HG03439 (cell line): ENCODE results near the gene SLC29A4.
"Not testable (repeated sequence)": the region's sequence is repeated elsewhere in the genome, so short reads cannot be mapped to it uniquely, and the experiment has no call there.

Experiments used
- ATAC-seq: cut with Tn5 transposase; IDR thresholded peaks from one replicate; pipeline ENCODE4 v1.9.1; 2021; ENCODE audit warnings: mild to moderate bottlenecking, moderate library complexity; ENCODE audit not compliant: unreplicated experiment

SLC29A4 gene

DNA sequence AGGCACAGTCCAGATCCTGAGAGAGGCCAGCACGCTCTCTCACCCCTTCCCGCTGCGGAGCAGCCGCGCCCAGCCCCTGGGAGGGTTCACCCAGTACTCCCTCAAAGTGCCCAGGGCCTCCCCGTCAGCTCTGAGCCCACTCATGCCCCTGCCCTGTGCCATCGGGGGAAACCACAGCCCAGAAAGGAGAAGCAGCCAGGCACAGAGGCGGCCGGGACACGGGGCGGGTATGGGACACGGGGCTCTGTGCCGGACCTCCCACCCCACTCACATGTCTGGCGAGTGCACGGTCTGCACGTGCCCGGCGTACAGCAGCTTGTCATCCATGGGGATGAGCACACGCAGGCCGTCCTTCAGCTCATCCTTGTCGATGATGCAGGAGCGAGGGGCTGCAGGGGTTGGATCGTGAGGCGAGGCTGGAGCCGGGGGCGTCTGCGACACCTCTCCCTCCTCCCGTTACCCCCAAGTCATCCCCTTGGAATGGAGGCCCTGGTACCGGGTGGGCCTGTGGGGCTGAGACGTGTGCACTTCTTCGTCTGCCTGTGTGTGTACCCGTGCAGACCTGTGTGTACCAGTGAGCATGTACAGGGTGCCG lies 38.2 kb downstream of the SLC29A4 start:
- no peak for ATAC-seq

DNA sequence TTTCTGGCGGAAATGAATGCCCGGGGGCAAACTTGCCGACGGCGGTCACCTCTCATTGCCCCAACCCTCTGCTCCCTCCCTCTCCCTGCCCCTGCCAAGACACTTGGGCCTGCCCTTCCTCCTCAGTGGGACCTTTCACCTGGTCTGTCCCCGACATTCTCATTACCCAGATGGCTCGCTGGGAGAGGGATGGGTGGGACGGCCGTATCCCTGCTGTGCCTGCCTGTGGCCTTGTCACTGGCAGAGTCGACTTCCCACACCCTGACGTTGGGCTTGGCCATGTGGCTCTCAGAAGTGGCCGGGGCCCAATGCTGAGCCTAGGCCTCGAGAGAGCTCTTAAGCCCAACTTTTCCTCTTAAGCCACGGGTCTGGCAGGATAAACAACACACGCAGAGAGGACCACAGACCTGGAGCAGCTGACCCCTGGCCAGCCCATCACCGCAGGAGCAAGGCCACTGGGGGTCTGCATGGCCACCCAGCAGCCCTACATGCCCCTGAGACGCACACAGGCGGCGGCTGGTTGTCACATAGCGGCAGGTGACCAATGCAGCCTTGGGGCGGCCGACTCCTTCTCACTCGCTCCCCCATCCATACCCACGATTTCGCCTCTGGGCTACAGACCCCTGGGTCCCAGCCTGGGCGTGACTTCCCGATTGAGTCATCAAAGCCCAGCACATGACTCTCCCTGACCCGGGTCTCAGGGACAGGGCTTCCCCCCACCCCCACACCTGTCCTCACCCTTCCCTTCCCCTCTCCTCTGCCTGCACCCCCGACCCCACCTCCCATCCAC lies 40.1 kb downstream of the SLC29A4 start:
- ATAC-seq = no peak

DNA sequence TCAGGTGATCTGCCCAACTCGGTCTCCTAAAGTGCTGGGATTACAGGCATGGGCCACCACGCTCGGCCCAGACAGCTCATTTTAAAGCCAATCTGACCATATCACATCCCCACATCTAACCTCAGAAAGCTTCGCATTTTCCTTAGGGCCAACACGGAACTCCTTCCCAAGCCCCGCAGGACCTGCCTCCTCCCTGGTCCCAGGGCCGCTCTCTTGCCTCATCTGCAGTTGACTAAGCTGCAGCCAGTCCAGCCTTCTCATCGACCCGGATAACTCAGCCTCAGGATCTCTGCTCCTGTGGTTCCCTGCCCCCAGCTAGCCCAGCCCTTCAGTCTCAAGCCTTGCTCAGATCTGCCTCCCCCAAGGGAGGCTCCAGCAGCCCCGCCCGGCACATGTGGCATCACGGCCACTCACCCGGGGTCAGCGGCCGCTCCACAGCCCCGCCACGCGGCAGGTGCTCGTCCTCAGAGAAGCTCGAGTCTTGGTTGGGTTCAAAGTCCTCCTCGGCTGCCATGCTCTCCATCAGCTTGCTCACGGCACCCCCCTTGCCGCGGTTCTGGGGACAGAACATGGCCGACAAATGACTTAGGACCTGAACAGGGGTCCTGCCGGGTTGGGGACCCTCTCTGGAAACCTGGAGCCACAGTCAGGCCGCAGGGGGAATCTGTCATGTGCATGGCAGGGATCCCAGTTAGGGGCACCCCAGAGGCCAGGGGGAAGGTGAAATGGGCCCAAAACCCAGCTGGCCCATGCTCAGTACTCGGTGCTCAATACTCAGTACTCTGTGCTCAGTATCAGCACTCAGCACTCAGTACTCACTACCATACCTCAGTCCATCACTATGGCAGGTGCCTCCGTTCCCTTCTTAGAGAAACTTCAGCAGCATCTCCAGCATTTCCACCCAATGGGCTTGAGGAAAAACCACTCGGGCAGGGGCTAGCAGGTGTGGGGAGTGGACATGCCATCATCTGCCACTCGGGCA lies 41.3 kb downstream of the SLC29A4 start:
- ATAC-seq = not testable (repeated sequence)

DNA sequence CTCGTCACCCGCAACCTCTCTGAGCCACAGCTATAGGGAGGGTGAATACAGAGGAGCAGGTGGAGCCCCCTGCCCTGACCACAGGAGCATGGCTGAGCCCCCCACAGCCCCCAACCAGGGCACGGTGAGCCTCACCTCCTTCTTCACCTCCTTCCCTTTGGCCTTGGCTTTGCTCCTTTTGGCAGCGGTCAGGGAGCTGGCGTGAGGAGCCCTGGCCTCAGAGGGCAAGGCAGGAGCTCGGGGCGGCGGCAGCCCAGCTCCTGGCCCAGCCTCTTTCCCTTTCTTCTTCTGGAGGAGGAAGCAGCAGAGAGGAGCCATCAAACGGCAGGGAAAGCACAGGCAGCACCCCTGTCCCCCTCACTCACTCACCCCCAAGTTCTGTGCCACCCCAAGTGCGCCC lies 42.2 kb downstream of the SLC29A4 start:
- ATAC-seq = no peak

DNA sequence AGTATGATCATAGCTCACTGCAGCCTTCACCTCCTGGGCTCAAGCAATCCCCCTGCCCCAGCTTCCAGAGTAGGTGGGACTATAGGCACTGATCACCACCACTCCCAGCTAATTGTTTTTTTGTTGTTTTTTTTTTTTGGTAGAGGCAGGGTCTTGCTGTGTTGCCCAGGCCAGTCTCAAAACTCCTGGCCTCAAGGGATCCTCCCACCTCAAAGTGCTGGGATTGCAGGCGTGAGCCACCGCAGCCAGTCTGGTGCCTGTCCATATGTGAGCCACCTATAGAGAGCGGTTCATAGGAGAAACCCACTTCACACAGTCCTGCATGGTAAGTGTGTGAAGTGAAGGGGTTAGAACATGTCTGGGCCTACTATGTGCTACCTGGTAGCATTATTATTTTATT lies 47.5 kb downstream of the SLC29A4 start:
- no peak for ATAC-seq

DNA sequence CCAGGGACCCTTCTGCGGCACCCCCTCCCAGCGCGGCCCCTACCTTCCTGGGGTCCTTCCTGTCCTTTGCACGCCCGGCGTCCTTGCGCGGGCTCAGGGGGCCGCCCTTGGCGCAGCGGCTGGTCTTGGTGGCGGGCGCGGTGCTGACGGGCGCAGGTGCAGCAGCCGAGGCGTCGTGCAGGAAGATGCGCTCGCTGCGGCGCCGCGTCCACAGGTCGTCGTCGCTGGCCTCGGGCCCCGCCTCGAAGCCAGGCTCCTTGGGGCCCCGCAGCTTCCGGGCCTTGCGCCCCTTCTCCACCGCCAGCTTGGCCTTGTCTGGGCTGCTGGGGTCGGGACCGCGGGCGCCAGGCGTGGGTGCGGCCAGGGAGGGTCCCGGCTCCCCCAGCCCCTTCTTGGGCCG lies 49.8 kb downstream of the SLC29A4 start:
- no peak for ATAC-seq

DNA sequence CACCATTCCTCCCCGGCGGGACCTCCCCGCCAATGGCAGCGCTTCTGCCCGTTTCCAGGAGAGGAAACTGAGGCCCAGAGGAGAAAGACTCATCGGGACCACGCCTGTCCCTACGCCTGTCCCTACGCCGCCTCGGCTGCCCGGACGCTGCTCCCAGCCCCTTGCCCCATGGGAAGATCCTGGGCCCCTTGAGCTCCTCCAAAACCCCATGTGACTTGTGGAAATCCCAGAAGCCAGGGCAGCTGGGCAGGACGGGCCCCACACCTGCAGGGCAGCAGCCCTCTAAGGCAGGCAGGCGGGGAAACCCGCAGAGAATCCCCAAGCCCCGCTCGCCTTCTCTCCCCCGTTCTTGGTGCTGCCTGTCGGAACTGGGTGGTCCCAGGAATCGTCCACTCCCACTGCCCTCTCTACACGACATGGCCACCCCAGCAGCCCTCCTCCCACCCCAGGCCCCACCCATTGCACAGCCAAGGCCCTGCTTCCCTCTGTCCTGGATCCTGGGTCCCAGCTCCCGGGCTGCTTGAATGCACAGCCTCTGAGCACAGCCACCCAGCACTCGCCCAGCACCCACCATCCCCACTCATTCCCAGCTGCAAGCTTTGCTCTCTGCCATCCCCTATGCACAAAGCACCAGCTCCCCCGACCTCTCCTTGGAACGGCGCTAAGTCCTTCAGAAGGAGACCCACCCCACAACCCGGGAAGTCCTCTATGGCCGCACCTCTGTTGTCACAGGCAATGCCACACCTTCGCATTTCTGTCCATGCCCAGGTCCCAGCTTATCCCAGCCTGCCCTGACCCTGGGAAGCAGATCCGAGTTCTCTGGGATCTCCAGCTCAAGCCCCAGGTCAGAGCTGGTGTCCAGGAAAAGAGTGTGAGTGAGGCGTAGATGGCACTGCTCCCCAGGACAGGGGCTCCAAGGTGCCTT lies 50.6 kb downstream of the SLC29A4 start:
- ATAC-seq = no peak

DNA sequence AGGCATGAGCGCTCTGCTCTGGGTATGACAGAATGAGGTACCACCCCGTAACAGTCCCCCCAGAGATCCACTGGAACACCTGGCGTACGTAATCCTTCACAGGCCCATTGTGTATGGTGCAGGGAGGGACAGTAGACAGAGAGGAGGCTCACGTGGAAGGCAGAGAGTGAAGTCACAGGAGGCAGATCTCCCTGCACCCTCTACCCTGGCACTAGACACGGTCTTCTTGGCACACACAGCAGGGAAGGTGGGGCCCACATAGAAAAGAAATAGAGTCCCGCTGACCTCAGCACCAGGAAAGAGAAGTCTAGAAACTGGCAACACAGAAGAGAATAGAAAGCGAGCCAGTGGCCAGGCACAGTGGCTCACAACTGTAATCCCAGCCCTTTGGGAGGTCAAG lies 51.9 kb downstream of the SLC29A4 start:
- ATAC-seq = no peak

DNA sequence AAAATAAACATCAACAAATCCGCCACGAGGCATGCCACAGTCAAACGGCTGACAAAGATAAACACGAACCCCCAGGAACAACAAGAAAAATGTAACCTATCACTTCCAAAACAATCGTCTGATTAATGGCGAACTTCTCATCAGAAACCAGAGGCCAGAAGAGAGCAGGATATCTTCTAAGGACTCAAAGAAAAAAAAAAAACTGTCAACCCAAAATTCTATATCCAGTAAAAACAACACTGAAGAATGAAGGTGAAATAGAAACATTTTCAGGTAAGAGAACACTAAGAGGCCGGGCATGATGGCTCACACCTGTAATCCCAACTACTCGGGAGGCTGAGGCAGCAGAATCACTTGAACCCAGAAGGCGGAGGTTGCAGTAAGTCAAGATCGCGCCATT lies 54.3 kb downstream of the SLC29A4 start:
- no peak for ATAC-seq

DNA sequence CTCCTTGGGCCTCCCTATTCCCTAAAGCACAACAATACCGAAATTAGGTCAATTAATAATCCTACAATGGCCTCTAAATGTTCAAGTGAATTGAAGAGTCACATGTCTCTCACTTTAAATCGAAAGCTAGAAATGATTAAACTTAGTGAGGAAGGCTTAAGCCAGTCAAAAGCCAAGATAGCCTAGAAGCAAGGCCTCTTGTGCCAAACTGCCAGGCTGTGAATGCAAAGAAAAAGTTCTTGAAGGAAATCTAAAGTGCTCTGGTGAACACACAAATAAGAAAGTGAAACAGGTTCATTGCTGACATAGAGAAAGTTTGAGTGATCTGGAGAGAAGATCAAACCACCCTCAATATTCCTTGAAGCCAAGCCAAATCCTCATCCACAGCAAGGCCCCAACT lies 57.2 kb downstream of the SLC29A4 start:
- ATAC-seq = no peak

DNA sequence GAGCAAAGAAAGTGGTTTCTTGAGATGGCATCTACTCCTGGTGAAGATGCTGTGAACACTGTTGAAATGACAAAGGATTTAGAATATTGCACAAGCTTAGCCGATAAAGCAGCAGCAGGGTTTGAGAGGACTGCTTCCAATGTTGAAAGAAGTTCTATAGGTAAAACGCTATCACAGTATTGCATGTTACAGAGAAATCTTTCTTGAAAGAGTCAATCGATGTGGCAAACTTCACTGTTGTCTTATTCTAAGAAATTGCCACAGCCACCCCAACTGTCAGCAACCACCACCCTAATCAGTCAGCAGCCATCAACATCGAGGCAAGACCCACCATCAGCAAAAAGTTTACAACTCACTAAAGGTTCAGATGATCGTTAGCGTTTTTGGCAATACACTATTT lies 59.9 kb downstream of the SLC29A4 start:
- no peak for ATAC-seq

DNA sequence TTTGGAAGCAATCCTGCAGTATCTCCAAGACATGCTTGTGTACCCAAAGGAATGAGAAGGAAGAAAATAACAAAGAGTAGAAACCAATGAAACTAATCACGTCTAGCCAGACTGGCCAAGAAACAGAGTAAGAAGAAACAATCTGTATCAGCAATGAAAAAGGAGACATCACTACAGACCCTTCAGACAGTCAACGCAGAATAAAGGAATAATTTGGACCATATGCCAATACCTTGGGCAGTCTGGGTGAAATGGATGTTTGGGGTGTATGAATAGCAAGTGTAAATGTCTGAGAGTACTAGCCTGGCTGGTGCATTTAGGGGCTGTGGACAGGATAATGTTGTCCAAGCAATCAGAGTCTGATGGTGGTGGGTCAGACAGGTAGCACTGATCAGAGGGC lies 61.1 kb downstream of the SLC29A4 start:
- no peak for ATAC-seq

DNA sequence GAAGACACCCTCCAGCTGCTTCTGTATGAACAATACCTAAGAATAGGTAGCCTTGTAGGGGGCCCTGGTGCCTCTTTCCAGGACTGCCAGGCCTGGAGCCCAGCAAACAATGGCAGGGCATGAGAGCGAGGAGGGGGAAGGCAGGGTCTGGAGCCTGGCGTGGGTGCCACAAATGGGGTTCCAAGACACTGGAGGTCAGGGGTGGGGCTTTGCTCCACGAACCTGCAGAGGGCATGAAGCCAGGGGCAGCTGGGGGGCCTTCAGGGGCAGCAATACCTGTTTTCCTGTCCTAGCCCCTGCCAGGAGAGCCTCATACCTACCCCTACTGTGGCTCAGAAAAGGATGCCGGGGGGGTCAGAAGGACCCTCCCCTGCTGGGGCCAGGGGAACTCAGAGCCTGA lies 61.6 kb downstream of the SLC29A4 start:
- ATAC-seq = no peak

DNA sequence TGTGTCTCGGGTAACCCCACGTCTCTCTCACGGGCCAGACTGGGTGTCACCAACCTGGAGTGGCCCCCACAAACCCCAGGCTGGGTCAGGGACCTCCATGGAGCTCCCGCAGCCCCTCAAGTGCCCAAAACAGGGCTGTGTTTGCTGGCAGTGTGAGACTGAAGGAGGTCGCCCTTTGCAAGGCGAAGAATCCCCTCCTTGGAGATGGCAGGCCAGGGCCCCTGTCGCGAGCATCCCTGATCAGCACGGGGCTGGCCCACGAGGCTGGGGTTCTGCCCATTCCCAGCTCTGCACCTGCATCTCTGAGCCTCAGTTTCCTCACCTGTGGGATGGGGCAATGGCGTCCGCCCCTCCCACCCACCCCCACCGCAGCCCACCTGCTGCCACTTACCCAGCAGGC lies 62.4 kb downstream of the SLC29A4 start:
- ATAC-seq = no peak

DNA sequence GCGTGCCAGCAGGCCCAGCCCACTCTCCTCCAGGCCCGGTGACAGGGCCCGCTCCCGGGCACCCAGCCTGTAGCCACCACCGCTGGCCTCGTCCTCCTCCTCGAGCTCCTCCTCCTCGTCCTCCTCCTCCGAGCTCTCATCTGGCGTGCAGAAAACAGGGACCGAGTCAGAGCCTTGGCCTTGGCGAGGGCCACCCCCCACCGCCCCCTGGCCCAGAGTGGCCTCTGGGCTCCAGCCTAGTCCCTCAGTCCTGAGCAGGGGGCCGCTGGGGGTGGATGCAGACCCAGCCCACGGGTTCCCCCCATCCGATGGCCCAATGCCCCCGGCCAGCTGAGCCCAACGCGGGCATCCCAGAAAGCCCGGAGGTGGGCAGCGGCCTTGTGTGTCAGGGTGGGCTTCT lies 62.9 kb downstream of the SLC29A4 start:
- no peak for ATAC-seq

DNA sequence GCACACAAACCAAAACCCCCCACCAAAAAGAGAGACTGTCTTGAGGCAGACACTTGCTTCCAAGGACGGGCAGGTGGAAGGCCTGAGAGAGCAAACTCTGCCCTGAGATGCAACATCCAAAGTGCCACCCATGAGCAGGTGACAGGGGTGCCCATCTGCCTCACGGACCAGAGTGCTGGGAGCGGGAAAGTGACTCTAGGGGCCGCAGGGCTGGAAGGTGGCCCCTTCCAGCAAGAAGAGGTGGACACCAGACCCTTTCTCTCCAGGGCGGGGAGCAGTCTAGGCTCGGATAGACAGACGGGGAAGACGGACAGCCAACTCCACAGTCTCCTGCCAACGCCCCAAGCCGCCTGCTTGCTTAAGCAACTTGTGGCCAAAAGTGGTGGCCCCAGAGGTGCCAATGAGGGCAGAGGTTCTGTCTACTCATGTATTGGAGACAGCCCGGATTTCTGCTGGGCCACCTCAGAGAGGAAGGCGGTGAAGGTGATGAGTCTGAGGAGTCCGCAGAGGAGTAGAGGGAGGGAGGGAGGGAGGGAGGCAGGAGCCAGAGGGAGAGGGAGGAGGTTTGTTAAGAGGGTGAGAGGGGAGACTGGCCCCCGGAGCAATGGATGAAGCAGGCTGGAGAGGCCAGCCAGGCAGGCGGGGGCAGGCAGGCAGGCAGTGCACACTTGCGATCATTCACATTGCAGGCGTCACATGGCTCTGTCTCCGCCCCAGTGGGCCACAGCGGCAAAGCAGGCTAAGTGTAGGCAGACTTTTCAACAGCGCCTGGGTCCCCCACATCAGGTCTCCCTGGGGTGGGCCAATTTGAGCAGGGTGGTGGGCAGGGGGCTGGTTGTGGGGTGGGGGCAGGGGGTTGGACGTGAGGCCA lies 65.6 kb downstream of the SLC29A4 start:
- ATAC-seq = no peak

DNA sequence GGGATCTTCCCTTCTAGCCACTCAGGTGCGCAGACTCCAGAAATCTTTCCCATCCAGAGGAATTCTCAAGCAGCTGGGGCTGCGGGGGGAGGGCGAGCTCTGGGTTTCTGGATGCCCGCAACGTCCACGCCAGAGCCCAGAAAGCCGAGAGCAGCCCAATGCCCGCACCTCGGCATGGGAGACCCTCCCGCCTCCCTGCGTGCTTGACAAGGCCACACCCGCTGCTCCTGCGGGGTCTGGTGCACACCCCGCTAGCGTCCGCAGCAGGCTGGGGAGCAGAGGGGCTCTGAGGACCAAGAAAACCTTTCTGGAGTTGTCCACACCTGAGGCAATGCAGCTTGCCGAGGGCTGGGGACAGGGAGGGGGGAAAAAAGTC lies 66.2 kb downstream of the SLC29A4 start:
- ATAC-seq = no peak

DNA sequence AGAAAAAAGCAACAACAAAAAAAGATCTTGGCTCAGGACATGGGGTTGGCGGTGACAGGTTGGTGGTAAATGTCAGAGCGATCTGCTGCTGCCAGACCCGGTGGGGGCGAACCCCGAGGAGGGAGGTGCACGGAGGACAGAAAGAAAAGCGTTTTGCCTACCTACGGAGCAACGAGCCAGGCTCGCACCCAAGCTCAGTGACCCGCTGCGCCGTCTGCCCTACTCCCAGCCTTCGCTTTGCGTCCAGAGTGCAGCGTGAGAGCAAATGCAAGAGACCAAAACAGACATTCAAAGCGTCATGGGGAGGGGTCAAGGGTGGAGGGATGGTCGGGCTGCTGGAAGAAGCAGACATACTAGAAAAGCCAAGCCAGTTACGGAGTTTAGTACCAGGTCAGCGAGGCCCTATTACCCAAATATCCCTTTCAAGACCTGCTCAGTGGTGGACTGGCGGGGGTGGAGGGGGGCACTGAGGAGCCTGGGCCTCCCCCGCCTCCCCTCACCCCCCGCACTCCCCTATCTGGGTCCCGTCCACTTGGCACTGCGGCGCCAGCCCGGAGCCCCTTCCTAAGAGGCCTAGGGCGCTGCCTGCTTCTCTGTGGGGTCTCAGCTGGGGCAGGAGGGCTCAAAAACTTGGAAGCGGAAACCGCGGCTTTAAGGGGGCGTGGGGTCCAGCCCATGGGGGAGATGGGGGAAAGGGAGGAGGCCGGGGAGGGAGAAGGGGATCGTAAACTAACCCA lies 66.9 kb downstream of the SLC29A4 start:
- no peak for ATAC-seq

DNA sequence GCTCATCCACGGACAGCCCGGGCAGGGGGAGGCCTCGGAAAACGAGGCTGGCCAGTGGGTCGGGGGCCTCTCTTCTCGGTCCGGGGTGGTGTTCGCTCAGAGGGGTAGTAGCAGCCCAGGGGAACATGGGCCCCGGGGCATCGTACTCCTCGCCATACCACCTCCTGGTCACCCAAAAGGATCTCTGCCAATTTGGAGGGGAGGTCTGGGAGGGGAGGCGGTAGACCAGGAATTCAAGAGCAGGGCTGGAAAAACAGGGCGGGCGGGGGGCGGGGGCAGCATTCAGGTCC lies 67.4 kb downstream of the SLC29A4 start:
- ATAC-seq = no peak
